HG03469 (cell line): ENCODE measurements around the gene FAM217A.

Experiments
- ATAC-seq: cut with Tn5 transposase; IDR thresholded peaks from one replicate; pipeline ENCODE4 v1.9.1; 2021; ENCODE audit warnings: mild to moderate bottlenecking, moderate library complexity, moderate number of reproducible peaks; ENCODE audit not compliant: unreplicated experiment

Gene FAM217A

GRCh38 chr6:4021854-4022695 lies 56.9 kb downstream of the FAM217A start:
- ATAC-seq, result no peak

DNA sequence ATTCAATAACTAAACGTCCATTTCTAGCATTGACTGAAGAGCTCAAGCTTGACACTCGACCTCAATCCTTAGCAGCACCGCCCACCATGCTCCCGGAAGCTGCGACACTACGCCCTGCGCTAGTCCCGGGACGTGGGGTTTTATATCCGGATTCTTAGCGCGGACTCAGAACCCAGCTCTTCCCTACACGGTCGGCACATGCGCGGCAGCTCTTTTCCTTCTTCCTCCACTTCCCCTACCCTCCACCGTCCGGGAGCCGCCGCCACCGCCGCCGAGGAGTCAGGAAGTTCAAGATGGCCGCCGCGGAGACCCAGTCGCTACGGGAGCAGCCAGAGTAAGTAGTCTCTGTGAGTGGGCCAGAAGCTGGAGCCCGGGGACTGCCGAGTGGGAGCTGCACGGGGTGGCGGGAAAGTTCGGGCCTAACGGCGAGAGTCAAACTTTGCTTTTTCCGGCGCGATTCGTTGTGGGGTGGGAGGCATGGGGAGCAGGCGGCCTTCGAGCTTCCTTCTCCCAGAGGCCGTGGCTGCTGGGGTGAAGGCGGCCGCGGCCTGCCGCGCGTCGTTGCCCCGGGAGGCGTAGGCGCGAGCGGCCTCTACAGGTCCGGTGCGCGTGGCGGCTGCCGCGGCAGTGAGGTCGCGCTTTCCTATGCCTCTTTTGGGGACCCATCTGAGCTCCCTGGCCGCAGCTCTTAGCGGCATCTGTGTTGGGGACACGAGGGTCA lies 57.6 kb downstream of the FAM217A start:
- ATAC-seq, result peak; percentile 34

DNA sequence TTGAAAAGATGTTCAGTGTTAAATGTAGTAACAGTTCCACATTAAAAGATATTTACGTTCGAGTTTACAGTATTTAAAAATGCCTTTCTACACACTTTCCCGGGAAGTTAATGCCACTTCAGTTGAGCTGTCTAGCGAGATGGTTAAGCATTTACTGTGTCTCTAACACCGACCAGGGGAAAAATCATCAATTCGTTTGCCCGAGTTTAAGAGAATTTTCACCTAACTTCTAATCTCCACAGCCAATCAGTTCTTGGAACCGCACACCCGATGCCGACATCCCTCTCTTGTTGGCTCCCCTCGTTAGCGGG lies 58.2 kb downstream of the FAM217A start:
- no peak for ATAC-seq

- ATAC-seq, result no peak
Measured at GRCh38 chr6:4018924-4019236, 60.1 kb downstream of the FAM217A start.
